ENCODE data around the gene GIT2. TPM values are rescaled to one million over a fixed set of nuclear protein-coding genes. Genes with fewer than 3 reads are reported as not detected.

GIT2 gene
- total RNA-seq, 1 experiment from 2014 or later, result 36.7 TPM

DNA sequence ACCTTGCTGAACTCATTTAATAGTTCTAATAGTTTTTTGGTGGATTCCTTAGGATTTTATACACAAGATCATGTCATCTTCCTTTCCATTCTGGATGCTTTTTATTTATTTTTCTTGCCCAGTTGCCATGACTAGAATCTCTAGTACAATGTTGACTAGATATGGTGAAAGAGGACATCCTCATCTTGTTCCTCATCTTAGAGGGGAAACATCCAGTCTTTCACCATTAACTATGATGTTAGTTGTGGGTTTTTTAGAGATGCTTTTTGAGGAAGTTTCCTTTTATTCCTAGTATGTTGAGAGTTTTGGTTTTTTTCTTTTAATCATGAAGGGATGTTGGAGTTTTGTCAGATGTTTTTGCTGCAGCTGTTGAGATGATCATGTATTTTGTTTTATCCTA is 11.7 kb upstream of the GIT2 start:
- TF ChIP-seq EZH2 (IDR thresholded peaks at IDR 0.05; ENCODE audit: low read depth), result no peak
- TF ChIP-seq, protein P1, sequence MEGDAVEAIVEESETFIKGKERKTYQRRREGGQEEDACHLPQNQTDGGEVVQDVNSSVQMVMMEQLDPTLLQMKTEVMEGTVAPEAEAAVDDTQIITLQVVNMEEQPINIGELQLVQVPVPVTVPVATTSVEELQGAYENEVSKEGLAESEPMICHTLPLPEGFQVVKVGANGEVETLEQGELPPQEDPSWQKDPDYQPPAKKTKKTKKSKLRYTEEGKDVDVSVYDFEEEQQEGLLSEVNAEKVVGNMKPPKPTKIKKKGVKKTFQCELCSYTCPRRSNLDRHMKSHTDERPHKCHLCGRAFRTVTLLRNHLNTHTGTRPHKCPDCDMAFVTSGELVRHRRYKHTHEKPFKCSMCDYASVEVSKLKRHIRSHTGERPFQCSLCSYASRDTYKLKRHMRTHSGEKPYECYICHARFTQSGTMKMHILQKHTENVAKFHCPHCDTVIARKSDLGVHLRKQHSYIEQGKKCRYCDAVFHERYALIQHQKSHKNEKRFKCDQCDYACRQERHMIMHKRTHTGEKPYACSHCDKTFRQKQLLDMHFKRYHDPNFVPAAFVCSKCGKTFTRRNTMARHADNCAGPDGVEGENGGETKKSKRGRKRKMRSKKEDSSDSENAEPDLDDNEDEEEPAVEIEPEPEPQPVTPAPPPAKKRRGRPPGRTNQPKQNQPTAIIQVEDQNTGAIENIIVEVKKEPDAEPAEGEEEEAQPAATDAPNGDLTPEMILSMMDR (conservative IDR thresholded peaks at IDR 0.05), result no peak
- H3F3A ChIP-seq (ENCODE audit: insufficient read depth, low read depth), result peaks cover 9% of the 10 kb centered on the region; the same call in 1 of the 2 replicates
- no peak overlapping the region for H3K4me2 ChIP-seq
- POLR2A ChIA-PET (ENCODE audit: unreplicated experiment), result no interaction called here
- no peak overlapping the region for H3K27ac ChIP-seq
- no peaks in the 10 kb centered on the region for H3K9me2 ChIP-seq (ENCODE audit: insufficient read depth)
- no peaks in the 10 kb centered on the region for H4K20me1 ChIP-seq (ENCODE audit: insufficient read depth)
- no peak for DNase-seq
- H3K4me1 ChIP-seq (replicated peaks; ENCODE audit: insufficient read depth), result peaks cover 8% of the 10 kb centered on the region
- peaks cover 53% of the 10 kb centered on the region for H3K79me2 ChIP-seq (ENCODE audit: low read depth)
- H2AFZ ChIP-seq, result no peak overlapping the region
- no TSS peak for BruUV-seq (replicated peaks)
- no peaks in the 10 kb centered on the region for H3K36me3 ChIP-seq (ENCODE audit: low read depth)
- no peaks in the 10 kb centered on the region for H3K27me3 ChIP-seq (ENCODE audit: insufficient read depth, low read depth)
- CTCF ChIA-PET, result no interaction called here
- intact Hi-C loops (cut with micrococcal nuclease; ENCODE audit: unreplicated experiment), result no loop called here
- H3K4me3 ChIP-seq, result no peak overlapping the region
- H3K9me3 ChIP-seq (ENCODE audit: insufficient read depth, low read depth), result no peaks in the 10 kb centered on the region

DNA sequence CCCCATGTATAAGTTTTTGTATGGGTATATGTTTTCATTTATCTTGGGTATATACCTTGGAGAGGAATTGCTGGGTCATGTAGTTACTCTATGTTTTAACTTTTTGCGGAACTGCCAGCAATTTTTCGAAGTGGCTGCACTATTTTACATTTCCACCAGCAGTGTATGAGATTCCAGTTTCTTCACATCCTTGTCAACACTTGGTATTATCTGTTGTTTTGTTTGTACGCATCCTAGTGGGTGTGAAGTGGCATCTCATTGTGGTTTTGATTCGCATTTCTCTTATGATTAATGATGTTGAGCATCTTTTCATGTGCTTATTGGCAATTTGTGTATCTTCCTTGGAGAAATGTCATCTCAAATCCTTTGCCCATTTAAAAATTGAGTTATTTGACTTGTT is 9.9 kb upstream of the GIT2 start:
- intact Hi-C loops (cut with micrococcal nuclease; ENCODE audit: unreplicated experiment), result no loop called here
- Histone ChIP-seq H4K20me1 (ENCODE audit: insufficient read depth) (no peaks in the 10 kb centered on the region), H3K36me3 (ENCODE audit: low read depth) (no peaks in the 10 kb centered on the region), H3K9me2 (ENCODE audit: insufficient read depth) (no peaks in the 10 kb centered on the region), H3K4me1 (replicated peaks; ENCODE audit: insufficient read depth) (peaks cover 25% of the 10 kb centered on the region), H3K4me3 (no peak overlapping the region), H3F3A (ENCODE audit: insufficient read depth, low read depth) (peaks cover 27% of the 10 kb centered on the region; the same call in 1 of the 2 replicates), H3K79me2 (ENCODE audit: low read depth) (peaks cover 61% of the 10 kb centered on the region), H3K9me3 (ENCODE audit: insufficient read depth, low read depth) (no peaks in the 10 kb centered on the region), H3K27ac (no peak overlapping the region), H2AFZ (no peak overlapping the region), H3K27me3 (ENCODE audit: insufficient read depth, low read depth) (no peaks in the 10 kb centered on the region), H3K4me2 (no peak overlapping the region)
- ChIA-PET POLR2A (ENCODE audit: unreplicated experiment) (no interaction called here), CTCF (no interaction called here)
- no peak for DNase-seq
- no TSS peak for BruUV-seq (replicated peaks)
- no peak for TF ChIP-seq EZH2 (IDR thresholded peaks at IDR 0.05; ENCODE audit: low read depth)
- TF ChIP-seq, protein P1 (conservative IDR thresholded peaks at IDR 0.05), result no peak

DNA sequence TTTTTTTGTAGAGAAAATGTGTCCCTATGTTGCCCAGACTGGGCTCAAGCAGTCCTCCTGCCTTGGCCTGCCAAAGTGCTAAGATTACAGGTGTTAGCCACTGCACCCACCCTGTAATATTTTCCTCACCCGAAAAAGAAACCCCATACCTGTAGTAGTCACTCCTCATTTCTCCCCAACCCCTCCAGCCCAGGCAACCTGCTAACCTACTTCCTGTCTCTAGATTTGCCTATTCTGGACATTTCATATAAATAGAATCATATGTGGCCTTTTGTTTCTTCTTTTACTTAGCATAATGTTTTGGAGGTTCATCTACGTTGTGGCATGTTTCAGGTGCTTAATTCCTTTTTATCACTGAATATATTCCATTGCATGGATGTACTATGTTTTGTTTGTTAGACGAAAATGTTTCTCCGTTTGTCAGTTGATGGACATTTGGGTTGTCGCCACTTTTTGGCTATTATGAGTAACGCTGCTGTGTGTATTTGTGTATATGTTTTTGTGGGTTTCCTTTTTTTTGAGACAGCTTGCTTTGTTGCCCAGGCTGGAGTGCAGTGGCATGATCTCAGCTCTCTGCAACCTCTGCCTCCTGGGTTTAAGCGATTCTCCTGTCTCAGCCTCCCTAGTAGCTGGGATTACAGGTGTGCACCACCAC is 9.3 kb upstream of the GIT2 start:
- Histone ChIP-seq H3K27me3 (ENCODE audit: insufficient read depth, low read depth) (no peaks in the 10 kb centered on the region), H3K9me3 (ENCODE audit: insufficient read depth, low read depth) (no peaks in the 10 kb centered on the region), H3K27ac (no peak overlapping the region), H3K36me3 (ENCODE audit: low read depth) (no peaks in the 10 kb centered on the region), H3F3A (ENCODE audit: insufficient read depth, low read depth) (peaks cover 30% of the 10 kb centered on the region; the same call in 1 of the 2 replicates), H3K4me1 (replicated peaks; ENCODE audit: insufficient read depth) (peaks cover 29% of the 10 kb centered on the region), H3K9me2 (ENCODE audit: insufficient read depth) (no peaks in the 10 kb centered on the region), H3K4me3 (no peak overlapping the region), H2AFZ (no peak overlapping the region), H3K79me2 (ENCODE audit: low read depth) (peaks cover 63% of the 10 kb centered on the region), H3K4me2 (no peak overlapping the region), H4K20me1 (ENCODE audit: insufficient read depth) (no peaks in the 10 kb centered on the region)
- no peak for DNase-seq
- TF ChIP-seq, protein P1 (conservative IDR thresholded peaks at IDR 0.05), result no peak
- no peak for TF ChIP-seq EZH2 (IDR thresholded peaks at IDR 0.05; ENCODE audit: low read depth)
- intact Hi-C loops (cut with micrococcal nuclease; ENCODE audit: unreplicated experiment), result no loop called here
- POLR2A ChIA-PET (ENCODE audit: unreplicated experiment), result no interaction called here
- CTCF ChIA-PET, result no interaction called here
- no TSS peak for BruUV-seq (replicated peaks)
